SH-SY5Y (cell line): ENCODE data around the gene P2RY13.

ENCODE experiments used
- GATA2 ChIP-seq: IDR thresholded peaks from 2 replicates; pipeline ENCODE4 v1.6.1; 2011; ENCODE audit warnings: mild to moderate bottlenecking, low read depth, low read length
- GATA3 ChIP-seq: IDR thresholded peaks from 2 replicates; pipeline ENCODE4 v1.6.1; 2011; ENCODE audit warnings: low read depth, mild to moderate bottlenecking, low read length, moderate library complexity

Gene P2RY13

DNA sequence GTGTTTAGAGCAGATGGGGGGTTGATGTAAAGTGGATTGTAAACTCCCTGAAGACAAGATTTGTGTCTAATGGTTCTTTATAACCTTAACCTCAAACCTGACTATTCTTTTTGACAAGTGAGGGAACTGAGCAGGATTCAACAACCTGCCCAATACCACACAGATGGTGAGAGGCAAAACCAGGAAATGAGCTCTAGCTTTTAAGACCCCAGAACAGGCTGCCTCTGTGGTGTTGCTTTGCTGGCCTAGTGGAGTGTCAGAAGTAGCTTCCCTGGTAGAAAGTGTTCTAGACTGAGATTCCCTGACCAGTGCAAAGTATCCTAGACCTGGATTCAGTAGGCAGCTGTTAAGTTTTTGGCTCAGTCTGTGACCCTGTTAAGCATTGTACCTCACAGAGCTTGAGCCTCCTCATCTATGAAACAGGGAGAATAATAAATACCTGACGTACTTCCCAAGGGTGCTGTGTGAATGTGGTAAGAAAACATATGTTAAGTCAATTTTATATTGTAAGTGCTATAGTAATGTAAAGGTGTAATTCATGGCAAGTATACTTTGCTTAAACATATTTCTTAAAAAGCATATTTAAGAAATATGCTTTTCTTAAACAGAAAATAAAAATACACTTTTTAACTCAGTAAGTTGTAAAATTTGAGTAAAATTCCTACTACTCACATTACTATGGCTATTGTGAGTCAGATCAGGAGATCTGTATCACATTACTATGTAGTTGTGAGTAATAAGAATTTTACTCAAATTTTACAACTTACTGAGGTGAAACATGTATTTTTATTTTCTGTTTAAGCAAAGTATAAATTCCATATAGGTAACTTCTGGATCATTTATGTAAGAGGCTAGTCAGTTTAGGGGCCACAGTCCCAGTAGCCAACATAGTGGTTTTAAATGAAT, 21.5 kb downstream of the P2RY13 start:
- no peak for TF ChIP-seq GATA2
- no peak for TF ChIP-seq GATA3

- TF ChIP-seq GATA3 (no peak), GATA2 (no peak)
Observed at GRCh38 chr3:151307131-151307530, 22.2 kb downstream of the P2RY13 start.

DNA sequence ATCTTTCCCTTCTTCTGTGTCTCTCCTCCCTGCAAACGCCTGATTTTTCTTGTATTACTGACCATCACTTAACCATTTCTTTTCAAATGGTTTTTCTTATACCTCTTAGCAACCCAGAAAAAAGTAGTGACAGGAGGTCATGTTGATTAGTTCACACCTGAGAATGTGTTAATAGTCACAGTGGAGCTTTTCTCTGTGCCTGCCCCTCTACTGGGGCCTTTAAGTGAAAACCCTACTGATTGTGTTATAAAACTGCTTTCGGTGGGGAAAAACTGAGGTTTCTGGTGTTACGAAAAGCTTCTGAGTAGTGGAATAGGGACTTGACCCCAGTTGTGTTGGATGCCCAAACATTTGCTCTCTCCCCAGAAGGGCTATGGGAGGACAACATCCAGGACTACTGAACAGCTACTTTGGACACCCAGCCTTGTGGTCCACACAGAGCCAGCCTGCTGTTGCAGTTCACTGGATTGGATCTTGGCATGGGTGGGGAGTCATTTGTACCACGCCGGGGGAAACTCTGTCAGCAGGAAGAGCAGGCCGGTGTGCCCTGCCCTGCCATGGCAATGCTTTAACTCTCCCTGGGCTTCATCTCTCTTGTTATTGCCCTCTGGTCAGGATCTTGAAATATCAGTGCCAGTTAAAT, 23.1 kb downstream of the P2RY13 start:
- TF ChIP-seq GATA3 (no peak), GATA2 (no peak)

GRCh38 chr3:151305775-151306151, 23.6 kb downstream of the P2RY13 start:
- TF ChIP-seq GATA2 (no peak), GATA3 (no peak)

DNA sequence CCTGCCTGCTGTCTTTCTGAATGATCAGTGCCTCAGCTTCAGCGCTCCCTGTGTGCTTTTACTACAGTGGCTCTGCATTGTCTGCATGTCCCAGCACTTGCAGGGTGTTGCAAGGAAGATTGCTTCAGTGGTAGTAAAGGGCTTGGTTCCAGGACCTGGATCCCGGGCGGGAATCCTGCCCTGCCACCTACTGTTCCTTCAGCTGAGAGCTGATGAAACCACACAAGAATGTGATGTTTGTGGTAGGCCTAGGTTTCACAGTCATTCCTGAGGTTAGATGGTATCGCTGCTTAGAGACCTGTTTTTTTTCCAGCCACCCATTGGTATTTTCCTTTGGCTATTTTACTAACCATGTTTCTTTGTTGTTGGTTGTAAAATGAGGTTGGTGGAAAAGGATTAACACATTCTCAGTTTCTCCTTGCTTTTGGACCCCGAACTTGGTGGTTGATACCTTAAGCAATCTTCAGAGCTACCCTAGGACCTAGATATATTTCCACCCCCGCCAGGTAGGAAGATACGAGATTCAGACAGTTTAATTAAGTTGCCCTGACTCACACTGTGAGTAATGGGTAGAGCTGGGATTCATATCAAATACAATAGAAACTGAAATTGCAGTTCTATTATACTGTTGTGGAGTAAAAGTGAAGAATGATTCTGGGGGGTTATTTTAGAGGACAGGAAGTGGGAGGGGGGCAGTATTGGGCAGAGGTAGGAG, 24.1 kb downstream of the P2RY13 start:
- TF ChIP-seq GATA3 (no peak), GATA2 (no peak)

DNA sequence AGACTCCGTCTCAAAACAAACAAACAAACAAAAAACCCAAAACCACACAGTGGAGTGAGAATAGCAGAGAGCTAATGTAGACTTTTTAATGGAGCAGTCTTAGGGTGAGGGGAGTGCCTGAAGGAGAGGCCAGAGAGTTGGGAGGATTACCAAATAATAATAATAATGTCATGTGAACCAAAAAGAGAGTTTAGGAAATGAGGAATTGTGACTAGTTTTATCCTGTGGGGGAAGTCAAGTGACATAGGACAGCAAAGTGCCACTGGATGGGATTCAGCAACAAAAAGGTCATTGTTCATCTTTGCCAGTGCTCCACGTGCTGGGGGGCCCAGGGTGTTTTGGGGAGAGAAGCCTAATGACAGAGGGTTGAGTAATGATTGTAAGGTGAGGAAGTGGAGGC, 25.6 kb downstream of the P2RY13 start:
- TF ChIP-seq GATA3 (no peak), GATA2 (no peak)

GRCh38 chr3:151301787-151302186, 27.6 kb downstream of the P2RY13 start:
- TF ChIP-seq GATA3 (no peak), GATA2 (no peak)

- no peak for TF ChIP-seq GATA2
- no peak for TF ChIP-seq GATA3
Observed at GRCh38 chr3:151300539-151300938, 28.8 kb downstream of the P2RY13 start.

DNA sequence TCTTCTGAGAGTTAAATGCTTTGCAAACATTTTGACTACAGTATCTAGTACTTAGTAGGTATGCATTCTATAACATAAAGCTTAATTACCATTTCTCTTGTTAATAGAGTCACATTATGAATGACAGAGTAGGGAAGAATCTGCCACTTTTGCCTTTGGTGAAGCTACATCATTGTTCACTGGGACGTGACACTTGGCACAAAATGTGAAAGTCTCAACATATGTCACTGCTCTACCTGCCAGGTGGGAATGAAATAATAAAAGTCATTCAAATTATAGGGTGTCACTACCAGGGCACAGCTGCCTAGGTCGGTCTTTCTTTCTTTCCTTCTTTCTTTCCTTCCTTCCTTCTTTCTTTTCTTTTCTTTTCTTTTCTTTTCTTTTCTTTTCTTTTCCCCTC, 30.3 kb downstream of the P2RY13 start:
- TF ChIP-seq GATA3 (no peak), GATA2 (no peak)

- TF ChIP-seq GATA3 = no peak
- no peak for TF ChIP-seq GATA2
Observed at GRCh38 chr3:151297429-151297828, 31.9 kb downstream of the P2RY13 start.

GRCh38 chr3:151296226-151296625, 33.1 kb downstream of the P2RY13 start:
- TF ChIP-seq GATA3 (no peak), GATA2 (no peak)

DNA sequence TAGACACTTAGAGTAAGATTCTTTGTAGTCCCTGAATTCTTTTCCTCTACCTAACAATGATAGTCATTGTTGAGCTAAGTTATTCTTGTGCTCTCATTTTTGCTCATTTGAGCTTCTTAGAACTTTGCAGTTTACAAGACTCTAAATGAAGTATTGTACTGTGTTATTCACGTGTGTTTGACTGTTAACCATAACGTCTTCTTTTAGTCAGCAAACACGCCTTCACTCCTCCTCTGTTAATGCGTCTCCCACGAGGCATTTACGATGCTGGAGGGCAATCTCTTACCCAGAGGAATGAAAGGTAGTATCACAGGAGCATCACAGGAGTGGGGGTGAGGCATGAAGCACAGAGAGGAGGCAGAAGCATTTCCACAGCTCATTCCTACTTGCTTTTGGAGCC, 36.2 kb downstream of the P2RY13 start:
- TF ChIP-seq GATA3 (no peak), GATA2 (no peak)

DNA sequence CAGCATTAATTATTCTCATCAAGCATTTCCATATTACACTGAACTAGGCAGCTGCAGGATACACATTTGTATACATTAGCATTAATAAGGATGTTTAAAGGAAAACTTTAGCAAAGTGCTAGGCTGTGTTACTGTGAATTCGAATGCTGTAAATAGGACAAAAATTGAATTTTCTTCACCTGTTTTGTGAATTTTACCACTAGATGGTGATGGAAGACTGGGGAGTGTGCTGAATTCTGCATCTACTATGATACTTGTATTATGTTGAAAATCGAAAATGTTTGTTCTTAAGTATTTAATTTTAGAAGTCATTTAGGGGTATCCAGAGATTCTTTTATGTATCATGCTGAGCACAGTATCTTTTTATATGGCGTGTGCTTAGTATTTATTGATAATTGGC, 38.7 kb downstream of the P2RY13 start:
- TF ChIP-seq GATA2 (no peak), GATA3 (no peak)

GRCh38 chr3:151289445-151289844, 39.9 kb downstream of the P2RY13 start:
- no peak for TF ChIP-seq GATA3
- no peak for TF ChIP-seq GATA2
